ENCODE data around the gene CC2D1A. TPM values are rescaled to one million over a fixed set of nuclear protein-coding genes. Genes with fewer than 3 reads are reported as not detected.

The CC2D1A gene
- total RNA-seq, 2 experiments from 2014 or later, result 16.4 to 16.9 TPM

DNA sequence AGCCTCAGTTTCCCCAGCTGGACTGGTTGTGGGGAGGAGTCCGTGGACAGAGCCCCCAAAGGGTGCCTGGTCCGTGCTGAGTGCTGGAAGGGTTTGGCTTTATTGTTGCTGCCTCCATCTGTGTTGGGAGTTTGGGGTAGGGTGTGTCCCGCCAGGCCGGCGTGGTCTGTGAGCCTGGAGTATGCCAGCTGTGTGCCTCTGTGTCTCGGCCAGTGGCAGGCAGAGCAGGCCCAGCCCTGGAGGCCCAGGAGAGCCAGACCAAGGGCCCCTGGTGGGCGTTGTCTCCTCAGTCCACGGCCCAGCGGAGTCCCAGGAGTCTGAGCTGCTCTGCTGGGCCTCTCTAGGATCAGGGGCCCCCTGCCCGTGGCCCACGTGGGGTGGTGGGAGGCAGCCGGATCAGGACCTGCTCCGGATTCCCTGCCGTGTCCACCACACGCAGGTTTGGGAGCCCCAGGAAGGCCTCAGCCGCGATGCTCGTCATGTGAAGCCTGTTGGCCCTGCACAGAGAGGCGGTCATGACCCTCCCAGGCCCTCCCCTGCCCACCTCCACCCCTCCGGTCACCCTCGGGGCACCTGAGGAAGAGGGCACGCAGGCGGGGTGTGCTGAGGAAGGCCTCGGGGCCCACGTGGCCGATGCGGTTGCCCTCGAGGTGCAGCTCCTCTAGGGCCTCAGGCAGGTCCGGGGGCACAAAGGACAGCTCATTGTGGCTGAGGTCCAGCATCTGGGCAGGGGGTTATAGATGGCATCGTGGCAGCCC, 25.6 kb downstream of the CC2D1A start:
- CTCF ChIA-PET, result no interaction called here
- Histone ChIP-seq H3K4me1 (ENCODE audit: insufficient read depth, low read length) (peaks cover 5% of the 10 kb centered on the region), H3K27me3 (ENCODE audit: control insufficient read depth in 1 of 2, insufficient read depth in 2 of 2, low read length in 2 of 2) (peaks cover 0 to 4% of the 10 kb centered on the region in 2 experiments), H3K4me3 (ENCODE audit: low read length) (no peak overlapping the region), H3K9me3 (ENCODE audit: control insufficient read depth in 1 of 2, insufficient read depth in 1 of 2, low read length in 2 of 2) (no peaks in the 10 kb centered on the region), H3K27ac (ENCODE audit: low read depth in 1 of 2, low read length in 2 of 2) (no peak overlapping the region), H3K36me3 (ENCODE audit: insufficient read depth, low read length) (peaks cover 16% of the 10 kb centered on the region)
- TF ChIP-seq, protein P1, sequence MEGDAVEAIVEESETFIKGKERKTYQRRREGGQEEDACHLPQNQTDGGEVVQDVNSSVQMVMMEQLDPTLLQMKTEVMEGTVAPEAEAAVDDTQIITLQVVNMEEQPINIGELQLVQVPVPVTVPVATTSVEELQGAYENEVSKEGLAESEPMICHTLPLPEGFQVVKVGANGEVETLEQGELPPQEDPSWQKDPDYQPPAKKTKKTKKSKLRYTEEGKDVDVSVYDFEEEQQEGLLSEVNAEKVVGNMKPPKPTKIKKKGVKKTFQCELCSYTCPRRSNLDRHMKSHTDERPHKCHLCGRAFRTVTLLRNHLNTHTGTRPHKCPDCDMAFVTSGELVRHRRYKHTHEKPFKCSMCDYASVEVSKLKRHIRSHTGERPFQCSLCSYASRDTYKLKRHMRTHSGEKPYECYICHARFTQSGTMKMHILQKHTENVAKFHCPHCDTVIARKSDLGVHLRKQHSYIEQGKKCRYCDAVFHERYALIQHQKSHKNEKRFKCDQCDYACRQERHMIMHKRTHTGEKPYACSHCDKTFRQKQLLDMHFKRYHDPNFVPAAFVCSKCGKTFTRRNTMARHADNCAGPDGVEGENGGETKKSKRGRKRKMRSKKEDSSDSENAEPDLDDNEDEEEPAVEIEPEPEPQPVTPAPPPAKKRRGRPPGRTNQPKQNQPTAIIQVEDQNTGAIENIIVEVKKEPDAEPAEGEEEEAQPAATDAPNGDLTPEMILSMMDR (IDR thresholded peaks at IDR 0.05), result no peak
- DNase-seq (no peak), ATAC-seq (ENCODE audit: poor library complexity) (no peak)
- POLR2A ChIA-PET, result no interaction called here
- Mint-ChIP-seq H3K9me3 (no peaks in the 10 kb centered on the region), H3K27ac (no peak overlapping the region), H3K27me3 (peaks cover 6% of the 10 kb centered on the region), H3K4me3 (no peak overlapping the region), H3K36me3 (ENCODE audit: low read depth) (peaks cover 14% of the 10 kb centered on the region), H3K4me1 (ENCODE audit: low read depth) (no peaks in the 10 kb centered on the region)
- intact Hi-C loops (cut with DNase I, micrococcal nuclease), result loop anchor here in 1 of 2 experiments (5.0 kb wide), 1 partner anchor 44 kb away; no protein-coding TSS in a partner anchor

DNA sequence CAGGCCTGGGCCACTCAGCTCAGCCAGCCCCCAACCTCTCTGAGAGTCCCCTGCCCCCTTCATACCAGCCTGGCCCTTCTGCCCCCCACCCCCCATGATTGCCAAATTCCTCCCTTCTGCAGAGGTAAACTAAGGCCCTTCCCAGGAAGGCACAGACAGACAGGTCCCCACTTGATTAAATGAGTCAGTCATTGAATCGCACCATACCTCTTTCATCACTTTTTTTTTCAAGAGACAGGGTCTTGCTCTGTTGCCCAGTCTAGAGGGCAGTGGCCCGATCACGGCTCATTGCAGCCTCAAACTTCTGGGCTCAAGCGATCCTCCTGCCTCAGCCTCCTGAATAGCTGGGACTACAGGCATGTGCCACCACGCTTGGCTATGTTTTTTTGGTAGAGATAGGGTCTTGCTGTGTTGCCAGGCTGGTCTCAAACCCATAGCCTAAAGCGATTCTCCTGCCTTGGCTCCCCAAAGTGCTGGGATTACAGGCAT, 26.2 kb downstream of the CC2D1A start:
- no peak overlapping the region for H3K4me3 ChIP-seq (ENCODE audit: low read length)
- H3K4me1 ChIP-seq (ENCODE audit: insufficient read depth, low read length), result no peaks in the 10 kb centered on the region
- no peak overlapping the region for H3K27ac ChIP-seq (ENCODE audit: low read depth in 1 of 2, low read length in 2 of 2)
- CTCF ChIA-PET, result no interaction called here
- peaks cover 11% of the 10 kb centered on the region for H3K36me3 ChIP-seq (ENCODE audit: insufficient read depth, low read length)
- Mint-ChIP-seq H3K4me1 (ENCODE audit: low read depth) (no peaks in the 10 kb centered on the region), H3K36me3 (ENCODE audit: low read depth) (peaks cover 8% of the 10 kb centered on the region), H3K9me3 (no peaks in the 10 kb centered on the region), H3K4me3 (no peak overlapping the region), H3K27me3 (peaks cover 7% of the 10 kb centered on the region), H3K27ac (no peak overlapping the region)
- TF ChIP-seq, protein P1 (IDR thresholded peaks at IDR 0.05), result no peak
- intact Hi-C loops (cut with DNase I, micrococcal nuclease), result loop anchor here in 1 of 2 experiments (5.0 kb wide), 1 partner anchor 45 kb away; no protein-coding TSS in a partner anchor
- ATAC-seq (ENCODE audit: poor library complexity) (no peak), DNase-seq (no peak)
- POLR2A ChIA-PET, result no interaction called here
- no peaks in the 10 kb centered on the region for H3K9me3 ChIP-seq (ENCODE audit: control insufficient read depth in 1 of 2, insufficient read depth in 1 of 2, low read length in 2 of 2)
- peaks cover 0 to 4% of the 10 kb centered on the region in 2 experiments for H3K27me3 ChIP-seq (ENCODE audit: control insufficient read depth in 1 of 2, insufficient read depth in 2 of 2, low read length in 2 of 2)

- H3K4me3 ChIP-seq (ENCODE audit: low read length), result no peak overlapping the region
- H3K36me3 Mint-ChIP-seq (ENCODE audit: low read depth), result peaks cover 4% of the 10 kb centered on the region
- DNase-seq (no peak), ATAC-seq (ENCODE audit: poor library complexity) (no peak)
- H3K9me3 Mint-ChIP-seq, result no peaks in the 10 kb centered on the region
- peaks cover 5% of the 10 kb centered on the region for H3K4me1 ChIP-seq (ENCODE audit: insufficient read depth, low read length)
- H3K4me3 Mint-ChIP-seq, result no peak overlapping the region
- H3K27ac ChIP-seq (ENCODE audit: low read depth in 1 of 2, low read length in 2 of 2), result no peak overlapping the region
- TF ChIP-seq, protein P1 (IDR thresholded peaks at IDR 0.05), result no peak
- no peaks in the 10 kb centered on the region for H3K4me1 Mint-ChIP-seq (ENCODE audit: low read depth)
- intact Hi-C loops (cut with DNase I, micrococcal nuclease), result loop anchor here in 1 of 2 experiments (5.0 kb wide), 1 partner anchor 46 kb away; no protein-coding TSS in a partner anchor
- ChIA-PET CTCF (no interaction called here), POLR2A (no interaction called here)
- H3K27me3 Mint-ChIP-seq, result peaks cover 11% of the 10 kb centered on the region
- peaks cover 8% of the 10 kb centered on the region for H3K36me3 ChIP-seq (ENCODE audit: insufficient read depth, low read length)
- no peaks in the 10 kb centered on the region for H3K9me3 ChIP-seq (ENCODE audit: control insufficient read depth in 1 of 2, insufficient read depth in 1 of 2, low read length in 2 of 2)
- H3K27ac Mint-ChIP-seq, result no peak overlapping the region
- peaks cover 4 to 7% of the 10 kb centered on the region in 2 experiments for H3K27me3 ChIP-seq (ENCODE audit: control insufficient read depth in 1 of 2, insufficient read depth in 2 of 2, low read length in 2 of 2)
Measured at GRCh38 chr19:13932911-13933393, 27.0 kb downstream of the CC2D1A start.
